GM13977 (cell line): ENCODE data around the gene GTF3C1.

Experiments
- DNase-seq: peaks from one replicate; pipeline ENCODE4 v3.0.0; 2012; ENCODE audit warnings: low spot score
- CTCF ChIP-seq: IDR thresholded peaks from 2 replicates; pipeline ENCODE4 v1.5.1; 2012; ENCODE audit warnings: mild to moderate bottlenecking, control low read depth; ENCODE audit not compliant: insufficient read depth; ENCODE audit errors: extremely low read depth, missing control alignments
- in situ Hi-C: fragments of 300-500 bp; cut with MboI; formaldehyde crosslinking; loops from one replicate; pipeline ENCODE4 v1.12.0; 2022; ENCODE audit warnings: low sequenced_read_pairs, low pct_unique_long_range_greater_than_20kb, mixed read lengths, inconsistent platforms; ENCODE audit not compliant: unreplicated experiment

The GTF3C1 gene

GRCh38 chr16:27550582-27550920, 838 bp upstream of the GTF3C1 start:
- DNase-seq, result no peak
- in situ Hi-C loops, result no loop called here
- TF ChIP-seq CTCF, result no peak

- peak; percentile 34 for DNase-seq
- TF ChIP-seq CTCF, result no peak
- in situ Hi-C loops, result no loop called here
Observed at GRCh38 chr16:27549464-27549745, 308 bp downstream of the GTF3C1 start.

- in situ Hi-C loops, result no loop called here
- TF ChIP-seq CTCF, result no peak
- no peak for DNase-seq
Observed at GRCh38 chr16:27547851-27548250, 1.9 kb downstream of the GTF3C1 start.

DNA sequence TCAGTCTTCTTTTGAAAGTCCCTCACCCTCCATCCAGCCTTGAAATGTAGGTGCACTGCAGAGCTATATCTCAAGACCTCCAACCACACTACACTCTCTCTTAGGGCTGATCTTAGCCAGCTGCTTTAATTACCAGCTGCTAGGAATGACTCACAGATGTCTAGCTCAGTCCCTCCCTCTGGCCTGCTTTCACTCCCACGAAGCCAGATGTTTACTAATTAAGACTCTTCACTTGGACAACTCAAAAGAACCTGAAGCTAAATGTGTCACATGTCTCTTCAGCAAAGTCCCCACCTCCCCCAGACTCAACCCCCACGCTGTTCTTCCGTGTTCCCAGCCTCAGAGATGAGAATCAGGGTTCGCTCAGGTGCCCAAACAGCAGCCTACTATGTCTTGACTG, 2.6 kb downstream of the GTF3C1 start:
- in situ Hi-C loops, result no loop called here
- peak; percentile 60 for DNase-seq
- no peak for TF ChIP-seq CTCF

- DNase-seq, result no peak
- in situ Hi-C loops, result no loop called here
- no peak for TF ChIP-seq CTCF
Observed at GRCh38 chr16:27544671-27545070, 5.0 kb downstream of the GTF3C1 start.

GRCh38 chr16:27543801-27544200, 5.9 kb downstream of the GTF3C1 start:
- no peak for DNase-seq
- in situ Hi-C loops, result no loop called here
- no peak for TF ChIP-seq CTCF

DNA sequence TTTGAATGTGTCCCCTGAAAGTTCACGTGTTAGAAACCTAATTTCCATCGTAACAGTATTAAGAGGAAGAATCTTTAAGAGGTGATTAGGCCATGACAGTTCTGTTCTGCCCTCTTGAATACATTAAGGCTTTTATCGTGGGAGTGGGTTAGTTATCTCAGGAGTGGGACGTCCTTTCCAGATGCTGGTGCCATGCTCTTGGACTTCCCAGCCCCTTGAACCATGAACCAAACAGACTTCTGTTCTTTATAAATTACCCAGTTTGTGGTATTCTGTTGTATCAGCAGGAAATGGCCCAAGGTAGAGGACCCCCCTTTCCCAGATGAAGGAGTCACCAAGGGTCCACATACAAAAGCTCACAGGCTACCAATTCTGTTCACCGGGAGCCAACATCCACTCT, 10.1 kb downstream of the GTF3C1 start:
- in situ Hi-C loops, result no loop called here
- no peak for DNase-seq
- no peak for TF ChIP-seq CTCF
